GM23248 (cell line): ENCODE data around the gene HLA-DMA. TPM values are rescaled to one million over a fixed set of nuclear protein-coding genes. Genes with fewer than 3 reads are reported as not detected.
A peak's percentile ranks its signal among the peaks of the same experiment; 100 is the strongest.

Experiments used
- DNase-seq: peaks from one replicate; pipeline ENCODE4 v3.0.0-alpha.2; 2015
- H2AFZ ChIP-seq: fragments of 200-600 bp; sonication (generic); 2 replicates; pipeline ENCODE4 v1.6.1; 2016; ENCODE audit warnings: antibody characterized with exemption
- H3F3A ChIP-seq: fragments of 200-600 bp; sonication (generic); 2 replicates; pipeline ENCODE4 v1.6.1; 2016; ENCODE audit warnings: mild to moderate bottlenecking, antibody characterized with exemption, mixed run types; ENCODE audit not compliant: insufficient read depth
- H3K27ac ChIP-seq: fragments of 200-600 bp; sonication (generic); 2 replicates; pipeline ENCODE4 v1.5.1; 2016; ENCODE audit warnings: mild to moderate bottlenecking
- H3K27me3 ChIP-seq: fragments of 200-600 bp; sonication (generic); replicated peaks from 2 replicates; pipeline ENCODE4 v1.6.1; 2016; ENCODE audit warnings: mild to moderate bottlenecking; ENCODE audit not compliant: insufficient read depth
- H3K36me3 ChIP-seq: fragments of 200-600 bp; sonication (generic); 2 replicates; pipeline ENCODE4 v1.6.1; 2016; ENCODE audit warnings: low read depth, mild to moderate bottlenecking
- H3K4me1 ChIP-seq: fragments of 200-600 bp; sonication (generic); 2 replicates; pipeline ENCODE4 v1.6.1; 2016; ENCODE audit warnings: mild to moderate bottlenecking; ENCODE audit not compliant: insufficient read depth
- H3K4me2 ChIP-seq: fragments of 200-600 bp; sonication (generic); one replicate; pipeline ENCODE4 v1.6.1; 2016; ENCODE audit warnings: mild to moderate bottlenecking; ENCODE audit not compliant: unreplicated experiment
- H3K4me3 ChIP-seq: fragments of 200-600 bp; sonication (generic); 2 replicates; pipeline ENCODE4 v1.5.1; 2016; ENCODE audit warnings: mild to moderate bottlenecking
- H3K79me2 ChIP-seq: fragments of 200-600 bp; sonication (generic); 2 replicates; pipeline ENCODE4 v1.6.1; 2016; ENCODE audit warnings: mild to moderate bottlenecking; ENCODE audit not compliant: insufficient read depth
- H3K9ac ChIP-seq: fragments of 200-600 bp; sonication (generic); 2 replicates; pipeline ENCODE4 v1.6.1; 2016; ENCODE audit warnings: mild to moderate bottlenecking
- H3K9me2 ChIP-seq: fragments of 200-600 bp; sonication (generic); 2 replicates; pipeline ENCODE4 v1.6.1; 2016; ENCODE audit warnings: mixed run types, mild to moderate bottlenecking, moderate library complexity; ENCODE audit not compliant: insufficient read depth
- H3K9me3 ChIP-seq: fragments of 200-600 bp; sonication (generic); one replicate; pipeline ENCODE4 v1.6.1; 2017; ENCODE audit warnings: low read depth
- H4K20me1 ChIP-seq: fragments of 200-600 bp; sonication (generic); 2 replicates; pipeline ENCODE4 v1.6.0; 2016; ENCODE audit not compliant: insufficient read depth
- EZH2 ChIP-seq: fragments of 200-600 bp; sonication (generic); IDR thresholded peaks from 2 replicates; pipeline ENCODE4 v1.6.1; 2018; ENCODE audit warnings: antibody characterized with exemption, mild to moderate bottlenecking; ENCODE audit not compliant: insufficient read depth, poor library complexity, severe bottlenecking
- EZH2phosphoT487 ChIP-seq: fragments of 200-600 bp; sonication (generic); IDR thresholded peaks from 2 replicates; pipeline ENCODE4 v1.6.1; 2018; ENCODE audit warnings: antibody characterized with exemption, moderate library complexity, mild to moderate bottlenecking, low read depth; ENCODE audit not compliant: insufficient read depth
- WGBS, 2 experiments: methylation state at CpG; one replicate each; pipeline ENCODE4 v1.1.6; 2015 to 2017; ENCODE audit warnings: low lambda C conversion rate in 2 of 2, low coverage in 1 of 2; ENCODE audit errors: missing lambda C conversion rate in 2 of 2; 5-methylcytosine and 5-hydroxymethylcytosine counted together
- in situ Hi-C: fragments of 300-500 bp; cut with MboI; formaldehyde crosslinking; loops from 2 replicates; pipeline ENCODE4 v1.15.0; 2020
- polyA plus RNA-seq: library from polyadenylated mRNA; unstranded; fragments of >200 nt; fragmentation: Nextera tagmentation; extraction: Ambion mirVana; gene quantifications from 2 replicates; pipeline ENCODE4 v1.2.1, GENCODE V29; 2016
- total RNA-seq: library from RNA; depleted of rRNA; stranded (reverse); fragments of >200 nt; shearing (Covaris generic); gene quantifications from 2 replicates; pipeline ENCODE4 v1.2.3, GENCODE V29; 2014

HLA-DMA gene
- total and polyA plus RNA-seq, 2 experiments from 2014 or later, result 6.2 to 6.3 TPM

DNA sequence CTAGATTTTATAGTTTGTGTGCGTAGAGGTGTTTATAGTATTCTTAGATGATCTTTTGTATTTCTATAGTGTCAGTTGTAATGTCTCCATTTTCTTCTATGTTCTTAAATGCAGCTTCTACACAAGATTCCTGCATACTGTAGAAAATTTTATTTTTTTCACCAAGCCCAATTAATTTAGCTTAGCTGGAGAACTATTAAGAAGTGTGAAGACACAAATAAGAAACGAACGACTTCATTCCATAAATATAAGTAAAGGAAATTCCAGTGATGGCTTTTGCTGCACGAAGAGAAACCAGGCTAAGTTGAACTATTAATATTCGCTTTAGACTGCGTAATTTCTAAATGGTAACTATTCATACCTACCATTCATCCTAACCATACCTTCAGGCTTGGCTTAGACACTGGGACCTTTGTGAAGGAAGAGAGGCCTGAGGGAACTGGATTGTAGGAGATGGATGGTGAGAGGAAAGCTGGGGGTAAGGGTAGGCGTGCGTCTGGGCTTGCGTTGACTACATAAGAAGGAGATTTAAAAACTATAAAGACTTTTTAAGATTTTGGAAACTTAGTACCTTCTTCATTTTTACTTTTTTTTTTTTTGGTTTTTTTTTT, 40.6 kb upstream of the HLA-DMA start:
- TF ChIP-seq EZH2, result no peak
- TF ChIP-seq EZH2phosphoT487, result no peak
- no peak for DNase-seq
- H3K9ac ChIP-seq, result no peak overlapping the region

DNA sequence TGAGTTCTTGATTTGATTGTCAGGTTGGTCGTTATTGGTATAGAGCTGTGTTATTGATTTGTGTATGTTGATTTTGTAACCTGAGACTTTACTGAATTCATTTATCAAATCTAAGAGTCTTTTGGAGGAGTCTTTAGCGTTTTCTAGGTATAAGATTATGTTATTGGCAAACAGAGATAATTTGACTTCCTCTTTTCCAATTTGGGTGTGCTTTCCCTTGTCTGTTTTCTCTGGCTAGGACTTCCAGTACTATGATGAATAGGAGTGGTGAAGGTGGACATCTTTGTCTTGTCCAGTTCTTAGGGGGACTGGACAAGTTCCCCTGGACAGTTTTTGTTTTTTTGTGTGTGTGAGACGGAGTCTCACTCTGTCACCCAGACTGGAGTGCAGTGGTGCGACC, 39.1 kb upstream of the HLA-DMA start:
- Histone ChIP-seq H3K79me2 (no peaks in the 10 kb centered on the region), H3K27ac (no peak overlapping the region), H3K4me3 (no peak overlapping the region), H3K27me3 (peaks cover 33% of the 10 kb centered on the region; the same call in 1 of the 2 replicates), H3F3A (no peaks in the 10 kb centered on the region), H3K4me2 (no peak overlapping the region), H3K36me3 (no peaks in the 10 kb centered on the region), H4K20me1 (no peaks in the 10 kb centered on the region), H3K4me1 (no peaks in the 10 kb centered on the region), H3K9me2 (no peaks in the 10 kb centered on the region), H3K9ac (no peak overlapping the region), H3K9me3 (no peaks in the 10 kb centered on the region), H2AFZ (no peak overlapping the region)
- in situ Hi-C loops, result no loop called here
- WGBS, 2 experiments, result 58 to 59% methylated on average over 4 of the region's 4 CpGs
- TF ChIP-seq EZH2 (no peak), EZH2phosphoT487 (no peak)
- DNase-seq, result no peak

More for the DNA sequence above, 40.6 kb upstream of the HLA-DMA start:
- Histone ChIP-seq H3K4me2 (no peak overlapping the region), H3K27ac (no peak overlapping the region), H3K36me3 (no peaks in the 10 kb centered on the region), H3K4me3 (no peak overlapping the region), H3K27me3 (peaks cover 40% of the 10 kb centered on the region; the same call in 1 of the 2 replicates), H2AFZ (no peak overlapping the region), H3K9me2 (no peaks in the 10 kb centered on the region), H3F3A (no peaks in the 10 kb centered on the region), H3K4me1 (no peaks in the 10 kb centered on the region), H3K79me2 (no peaks in the 10 kb centered on the region), H3K9me3 (no peaks in the 10 kb centered on the region), H4K20me1 (no peaks in the 10 kb centered on the region)
- 79 to 85% methylated on average over 9 of the region's 9 CpGs for WGBS, 2 experiments
- in situ Hi-C loops, result no loop called here

DNA sequence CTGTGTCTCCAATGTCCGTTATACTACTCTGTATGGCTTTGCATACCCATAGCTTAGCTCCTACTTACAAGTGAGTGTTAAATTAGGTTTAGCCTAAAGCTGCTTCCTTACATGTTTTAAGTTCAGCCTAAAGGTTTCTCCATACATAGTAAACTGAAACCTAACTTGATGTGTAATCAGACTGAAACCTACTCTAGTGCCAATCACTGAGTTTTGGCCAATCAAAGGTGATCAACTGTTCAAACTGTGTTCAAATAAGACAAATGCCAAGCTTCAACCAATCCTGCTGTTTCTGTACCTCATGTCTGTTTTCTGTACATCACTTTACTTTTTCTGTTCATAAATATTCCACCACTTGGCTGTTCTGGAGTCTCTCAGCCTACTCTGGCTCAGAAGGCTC, 36.5 kb upstream of the HLA-DMA start:
- Histone ChIP-seq H3K27me3 (peaks cover 17% of the 10 kb centered on the region; the same call in 1 of the 2 replicates), H3K27ac (no peak overlapping the region), H3K9me3 (no peaks in the 10 kb centered on the region), H3K9ac (no peak overlapping the region), H3K4me1 (no peaks in the 10 kb centered on the region), H4K20me1 (no peaks in the 10 kb centered on the region; the same call in 1 of the 2 replicates), H3K79me2 (no peaks in the 10 kb centered on the region), H2AFZ (no peak overlapping the region), H3K9me2 (no peaks in the 10 kb centered on the region), H3K4me3 (no peak overlapping the region), H3F3A (peaks cover 6% of the 10 kb centered on the region), H3K36me3 (no peaks in the 10 kb centered on the region), H3K4me2 (no peak overlapping the region)
- DNase-seq, result no peak
- TF ChIP-seq EZH2phosphoT487 (no peak), EZH2 (no peak)
- WGBS, 2 experiments, result 80 to 83% methylated on average over 1 of the region's 1 CpG
- in situ Hi-C loops, result loop anchor here (10.0 kb wide), 1 partner anchor 95 kb away; no protein-coding TSS in a partner anchor

DNA sequence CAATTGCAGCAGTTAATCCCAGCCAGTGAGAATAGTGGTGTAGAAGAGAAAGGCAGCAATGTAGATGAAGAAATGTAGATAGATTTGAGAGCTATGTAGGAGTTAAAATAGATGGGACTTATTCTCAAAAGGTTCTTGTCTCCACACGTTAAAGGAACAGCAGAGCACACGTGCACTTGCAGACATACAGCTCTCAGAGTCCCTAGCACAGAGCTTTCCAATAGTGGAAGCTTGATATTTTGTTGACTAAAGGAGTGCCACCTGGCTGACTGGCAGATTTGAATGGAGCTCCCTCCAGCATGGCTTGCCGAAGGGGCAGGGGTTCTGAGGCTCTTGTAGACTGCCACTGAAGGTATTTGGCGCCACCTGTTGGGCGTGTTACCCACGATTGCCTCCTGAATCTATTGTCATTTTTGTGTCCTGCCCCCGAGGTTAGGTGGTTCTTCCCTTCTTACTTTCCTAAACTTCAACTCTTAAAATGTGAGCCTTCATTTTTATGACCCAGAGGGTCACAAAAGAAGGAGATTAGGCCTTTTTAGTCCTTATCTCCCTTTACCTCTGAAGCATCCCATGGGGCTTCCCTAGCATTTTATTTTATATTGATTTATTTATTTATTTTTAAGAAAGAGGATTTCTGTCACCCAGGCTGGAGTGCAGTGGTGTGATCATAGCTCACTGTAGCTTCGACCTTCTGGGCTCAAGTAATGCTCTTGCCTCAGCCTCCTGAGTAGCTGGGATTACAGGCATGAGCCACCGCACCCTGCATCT, 31.9 kb upstream of the HLA-DMA start:
- peaks cover 52% of the 10 kb centered on the region for H3F3A ChIP-seq
- H3K4me1 ChIP-seq, result no peaks in the 10 kb centered on the region
- no peaks in the 10 kb centered on the region; the same call in 1 of the 2 replicates for H4K20me1 ChIP-seq
- no peaks in the 10 kb centered on the region for H3K9me2 ChIP-seq
- DNase-seq, result peak; percentile 86
- TF ChIP-seq EZH2 (no peak), EZH2phosphoT487 (no peak)
- 11 to 12% methylated on average over 9 of the region's 9 CpGs for WGBS, 2 experiments
- peak overlapping the region; percentile 29; the same call in 1 of the 2 replicates for H3K27ac ChIP-seq
- no peak overlapping the region for H2AFZ ChIP-seq
- H3K9me3 ChIP-seq, result no peaks in the 10 kb centered on the region
- peaks cover 28% of the 10 kb centered on the region for H3K36me3 ChIP-seq
- no peaks in the 10 kb centered on the region for H3K27me3 ChIP-seq
- H3K79me2 ChIP-seq, result peaks cover 23% of the 10 kb centered on the region
- no peak overlapping the region for H3K4me3 ChIP-seq
- H3K9ac ChIP-seq, result no peak overlapping the region
- in situ Hi-C loops, result loop anchor here (10.0 kb wide), 1 partner anchor 90 kb away; no protein-coding TSS in a partner anchor
- no peak overlapping the region for H3K4me2 ChIP-seq
